ENCODE results near the gene HOXB1.

- TF ChIP-seq CTCF (IDR thresholded peaks at IDR 0.05) (no peak), POLR2A (IDR thresholded peaks at IDR 0.05) (no peak)
Observed at GRCh38 chr17:48578616-48579470, 48.0 kb upstream of the HOXB1 start.
